Left colon (tissue), 2 donors: ENCODE results near the gene ITGBL1. TPM values are rescaled to one million over a fixed set of nuclear protein-coding genes. Genes with fewer than 3 reads are reported as not detected.

ENCODE experiments used
- ATAC-seq: fragments of 200-7000 bp; cut with Tn5 transposase; one replicate; pipeline ENCODE4 v1.9.1; 2020; ENCODE audit warnings: mild to moderate bottlenecking, moderate library complexity
- DNase-seq, 2 donors: peaks; one replicate each; pipeline ENCODE4 v3.0.0-alpha.2; 2020
- intact Hi-C, 2 donors: fragments of 100-400 bp; cut with DNase I in 1 of 2; cut with micrococcal nuclease in 1 of 2; formaldehyde crosslinking; loops; one replicate each; pipeline versions ENCODE4 v1.11.2 to v1.14.0; 2022; cut with DNase I, micrococcal nuclease
- total RNA-seq, 2 donors: library from RNA; stranded (reverse); fragmentation: NEBNext Ultra II Directional; extraction: Animal tissue kit (Norgen Biotek cat#: 25700); gene quantifications; one replicate each; pipeline ENCODE4 v1.2.1, GENCODE V29; 2021
- donor health status: DM: no; HTN: no; CAD: no.
- donor health status: DM: yes; HTN: yes; CAD: no.

The ITGBL1 gene
- total RNA-seq, 2 donors from 2014 or later: 0.18 to 0.84 TPM

GRCh38 chr13:101755228-101755887 lies 302.9 kb downstream of the ITGBL1 start:
- no peak for DNase-seq
- ATAC-seq: no peak
- intact Hi-C loops: loop anchor here in 1 of 2 donors (10.0 kb wide), 1 partner anchor 241 kb away; no protein-coding TSS in a partner anchor

GRCh38 chr13:101757446-101758039 lies 305.1 kb downstream of the ITGBL1 start:
- intact Hi-C loops: loop anchor here in 1 of 2 donors (10.0 kb wide), 1 partner anchor 243 kb away; no protein-coding TSS in a partner anchor
- no peak for DNase-seq
- peak; percentile 89 for ATAC-seq

DNA sequence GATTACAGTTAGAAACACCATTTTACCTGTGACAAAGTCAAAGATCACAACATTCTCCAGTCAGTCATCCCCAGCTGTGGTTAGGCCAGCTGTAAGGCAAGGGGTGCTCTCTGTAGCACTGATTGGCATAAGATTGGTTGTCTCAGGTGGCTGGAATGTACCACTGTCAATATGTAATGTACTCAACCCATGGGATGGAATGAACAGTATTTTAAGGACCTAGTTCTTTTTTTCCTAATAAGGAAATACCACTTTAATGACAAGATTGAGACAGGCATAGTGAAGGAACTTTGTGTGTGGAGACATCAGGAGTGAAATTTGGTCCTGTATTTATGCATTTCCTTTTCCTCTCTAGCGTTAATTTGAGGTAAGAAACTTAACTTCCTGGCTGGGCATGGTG lies 310.7 kb downstream of the ITGBL1 start:
- DNase-seq (no peak), ATAC-seq (no peak)
- intact Hi-C loops: no loop called here

Other genes starting within 250 kb of the ITGBL1 start
- under 1 TPM; 0.03 to 0.17 TPM for gene NALCN, start 36.2 kb upstream of the ITGBL1 start, total RNA-seq